Suprapubic skin (tissue), 3 donors: ENCODE results near the gene SOX30.

Source experiments
- POLR2AphosphoS5 ChIP-seq, 3 donors: sonication (generic); formaldehyde crosslinking; IDR thresholded peaks; one replicate each; pipeline ENCODE4 v1.6.1; 2017; ENCODE audit warnings: antibody characterized with exemption in 3 of 3
- TF ChIP-seq, protein P1 (sequence below), 2 donors: fragments of 200-600 bp in 1 of 2; fragments of 450-650 bp in 1 of 2; sonication (generic) in 1 of 2; IDR thresholded peaks; one replicate each; pipeline ENCODE4 v1.5.1; 2016 to 2019; ENCODE audit warnings: antibody characterized with exemption in 2 of 2, mild to moderate bottlenecking in 1 of 2, moderate library complexity in 1 of 2

DNA sequence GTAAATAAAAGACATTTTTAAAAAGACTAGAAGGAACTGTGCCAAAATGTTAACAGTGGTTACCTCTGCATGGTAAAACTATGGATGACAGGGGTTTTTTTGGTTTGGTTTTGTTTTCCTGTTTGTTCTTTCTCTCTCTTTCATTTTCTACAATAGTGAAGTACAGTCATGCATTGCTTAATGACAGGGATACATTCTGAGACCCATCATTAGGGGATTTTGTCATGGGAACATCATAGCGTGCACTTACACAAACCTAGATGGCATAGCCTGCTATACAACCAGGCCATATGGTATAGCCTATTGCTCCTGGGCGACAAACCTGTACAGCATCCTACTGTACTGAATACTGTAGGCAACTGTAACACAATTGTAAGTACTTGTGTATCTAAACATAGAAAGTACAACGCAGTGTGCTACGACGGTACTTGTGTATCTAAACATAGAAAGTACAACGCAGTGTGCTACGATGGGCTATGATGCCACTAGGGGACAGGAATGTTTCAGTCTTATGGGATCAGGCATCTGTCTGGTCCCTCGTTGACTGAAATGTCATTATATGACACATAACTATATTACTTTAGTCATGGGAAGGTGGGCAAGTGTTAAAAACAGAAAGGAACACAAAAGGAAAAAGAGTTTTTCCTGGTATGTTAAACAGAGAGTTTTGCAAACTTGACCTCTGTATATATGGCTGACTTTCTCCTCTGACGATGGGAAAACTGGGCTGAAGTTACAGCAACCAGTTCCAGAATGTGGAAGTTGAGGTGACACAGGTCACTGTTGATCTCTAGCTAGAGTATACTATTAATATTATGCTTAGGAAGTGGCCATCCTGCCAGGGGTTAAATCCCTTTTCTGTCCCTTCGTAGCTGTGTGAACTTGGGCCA, 69.3 kb downstream of the SOX30 start:
- TF ChIP-seq, protein P1, sequence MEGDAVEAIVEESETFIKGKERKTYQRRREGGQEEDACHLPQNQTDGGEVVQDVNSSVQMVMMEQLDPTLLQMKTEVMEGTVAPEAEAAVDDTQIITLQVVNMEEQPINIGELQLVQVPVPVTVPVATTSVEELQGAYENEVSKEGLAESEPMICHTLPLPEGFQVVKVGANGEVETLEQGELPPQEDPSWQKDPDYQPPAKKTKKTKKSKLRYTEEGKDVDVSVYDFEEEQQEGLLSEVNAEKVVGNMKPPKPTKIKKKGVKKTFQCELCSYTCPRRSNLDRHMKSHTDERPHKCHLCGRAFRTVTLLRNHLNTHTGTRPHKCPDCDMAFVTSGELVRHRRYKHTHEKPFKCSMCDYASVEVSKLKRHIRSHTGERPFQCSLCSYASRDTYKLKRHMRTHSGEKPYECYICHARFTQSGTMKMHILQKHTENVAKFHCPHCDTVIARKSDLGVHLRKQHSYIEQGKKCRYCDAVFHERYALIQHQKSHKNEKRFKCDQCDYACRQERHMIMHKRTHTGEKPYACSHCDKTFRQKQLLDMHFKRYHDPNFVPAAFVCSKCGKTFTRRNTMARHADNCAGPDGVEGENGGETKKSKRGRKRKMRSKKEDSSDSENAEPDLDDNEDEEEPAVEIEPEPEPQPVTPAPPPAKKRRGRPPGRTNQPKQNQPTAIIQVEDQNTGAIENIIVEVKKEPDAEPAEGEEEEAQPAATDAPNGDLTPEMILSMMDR (IDR thresholded peaks at IDR 0.05): no peak
- TF ChIP-seq POLR2AphosphoS5 (IDR thresholded peaks at IDR 0.05): no peak
